Ectodermal cell (in vitro differentiated cells): ENCODE data around the gene CLEC2A. TPM values are rescaled to one million over a fixed set of nuclear protein-coding genes. Genes with fewer than 3 reads are reported as not detected.
"Not testable (repeated sequence)": the region's sequence is repeated elsewhere in the genome, so short reads cannot be mapped to it uniquely, and the experiment has no call there.

Experiments used
- H3K27ac ChIP-seq: 2 replicates; pipeline ENCODE4 v1.7.0; 2013; ENCODE audit warnings: mild to moderate bottlenecking, low read depth, low read length; ENCODE audit not compliant: insufficient read depth, poor library complexity, severe bottlenecking
- H3K27me3 ChIP-seq: 2 replicates; pipeline ENCODE4 v1.7.0; 2013; ENCODE audit warnings: mild to moderate bottlenecking, low read length; ENCODE audit not compliant: insufficient read depth, control insufficient read depth, poor library complexity, severe bottlenecking
- H3K36me3 ChIP-seq: one replicate; pipeline ENCODE4 v1.7.0; 2013; ENCODE audit warnings: low read length; ENCODE audit not compliant: control insufficient read depth, insufficient read depth
- H3K4me1 ChIP-seq: one replicate; pipeline ENCODE4 v1.7.0; 2013; ENCODE audit warnings: low read length; ENCODE audit not compliant: control insufficient read depth, insufficient read depth
- H3K4me3 ChIP-seq: 2 replicates; pipeline ENCODE4 v1.7.0; 2013; ENCODE audit warnings: low read depth, low read length, control low read depth; ENCODE audit not compliant: insufficient read depth
- H3K9me3 ChIP-seq: 2 replicates; pipeline ENCODE4 v1.7.0; 2013; ENCODE audit warnings: mild to moderate bottlenecking, low read length, moderate library complexity; ENCODE audit not compliant: control insufficient read depth
- whole genome bisulfite sequencing, 2 experiments: methylation state at CpG; one replicate each; pipeline ENCODE4 v1.1.7; 2013; ENCODE audit warnings: missing lambda C conversion rate in 2 of 2; 5-methylcytosine and 5-hydroxymethylcytosine counted together
- polyA plus RNA-seq, 4 experiments: library from polyadenylated mRNA; stranded (reverse); fragments of 50-300 nt; gene quantifications; one replicate each; pipeline ENCODE4 v1.2.3, GENCODE V29; 2013

CLEC2A gene
- not detected for polyA plus RNA-seq (2013, experiment 1 of 4)
- polyA plus RNA-seq (2013, experiment 2 of 4) = not detected
- polyA plus RNA-seq (2013, experiment 3 of 4) = not detected
- not detected for polyA plus RNA-seq (2013, experiment 4 of 4)

GRCh38 chr12:9932270-9932669 is at the start of gene CLEC2A:
CLEC2A (minus strand) TSS chr12:9932370; CDS start chr12:9932329, 41 bp downstream.
- Histone ChIP-seq H3K4me3 (no peak within 1 kb of the TSS), H3K27me3 (no peaks in the 10 kb centered on the region), H3K36me3 (no peaks in the 10 kb centered on the region), H3K9me3 (no peaks in the 10 kb centered on the region), H3K27ac (no peak within 1 kb of the TSS), H3K4me1 (no peaks in the 10 kb centered on the region)
- WGBS, 2 experiments = 92 to 95% methylated on average over 6 of the region's 6 CpGs

- Histone ChIP-seq H3K9me3 (no peaks in the 10 kb centered on the region), H3K4me3 (no peak overlapping the region), H3K27me3 (no peaks in the 10 kb centered on the region), H3K36me3 (no peaks in the 10 kb centered on the region), H3K4me1 (no peaks in the 10 kb centered on the region), H3K27ac (no peak overlapping the region)
- 89 to 95% methylated on average over 3 of the region's 3 CpGs for WGBS, 2 experiments
Observed at GRCh38 chr12:9980126-9980525, 48.0 kb upstream of the CLEC2A start.

- Histone ChIP-seq H3K4me3 (no peak overlapping the region), H3K27ac (no peak overlapping the region), H3K9me3 (no peaks in the 10 kb centered on the region), H3K36me3 (no peaks in the 10 kb centered on the region), H3K4me1 (no peaks in the 10 kb centered on the region), H3K27me3 (no peaks in the 10 kb centered on the region)
Observed at GRCh38 chr12:9977916-9978315, 45.7 kb upstream of the CLEC2A start.

GRCh38 chr12:9976626-9977025 is 44.5 kb upstream of the CLEC2A start:
- not testable (repeated sequence) for H3K9me3 ChIP-seq, H3K4me3 ChIP-seq, H3K27me3 ChIP-seq, H3K4me1 ChIP-seq, H3K27ac ChIP-seq, H3K36me3 ChIP-seq
- 73 to 91% methylated on average over 3 to 5 of the region's 5 CpGs for WGBS, 2 experiments

- H3K27ac ChIP-seq = no peak overlapping the region
- no peak overlapping the region for H3K4me3 ChIP-seq
- H3K27me3 ChIP-seq = no peaks in the 10 kb centered on the region
- no peaks in the 10 kb centered on the region for H3K36me3 ChIP-seq
- no peaks in the 10 kb centered on the region for H3K4me1 ChIP-seq
- no peaks in the 10 kb centered on the region for H3K9me3 ChIP-seq
- 93 to 94% methylated on average over 2 of the region's 2 CpGs for WGBS, 2 experiments
Observed at GRCh38 chr12:9975614-9976013, 43.4 kb upstream of the CLEC2A start.

GRCh38 chr12:9974731-9975130 is 42.6 kb upstream of the CLEC2A start:
- not testable (repeated sequence) for H3K36me3 ChIP-seq, H3K9me3 ChIP-seq, H3K4me1 ChIP-seq, H3K27ac ChIP-seq, H3K4me3 ChIP-seq, H3K27me3 ChIP-seq
- WGBS, 2 experiments = 87 to 94% methylated on average over 2 of the region's 2 CpGs

GRCh38 chr12:9973949-9974348 is 41.8 kb upstream of the CLEC2A start:
- no peaks in the 10 kb centered on the region for H3K9me3 ChIP-seq
- no peak overlapping the region for H3K4me3 ChIP-seq
- 92 to 95% methylated on average over 1 of the region's 1 CpG for WGBS, 2 experiments
- H3K4me1 ChIP-seq = no peaks in the 10 kb centered on the region
- no peaks in the 10 kb centered on the region for H3K27me3 ChIP-seq
- no peak overlapping the region for H3K27ac ChIP-seq
- no peaks in the 10 kb centered on the region for H3K36me3 ChIP-seq

- Histone ChIP-seq H3K27ac (no peak within 1 kb of the TSS), H3K27me3 (no peaks in the 10 kb centered on the region), H3K4me1 (no peaks in the 10 kb centered on the region), H3K9me3 (no peaks in the 10 kb centered on the region), H3K4me3 (no peak within 1 kb of the TSS), H3K36me3 (no peaks in the 10 kb centered on the region)
- WGBS, 2 experiments = 80 to 89% methylated on average over 1 of the region's 1 CpG
Observed at GRCh38 chr12:9971181-9971580, 39.0 kb upstream of the CLEC2A start, which contains the start of gene CLEC12A. CLEC12A (plus strand) TSS chr12:9971409; CDS start chr12:9971597, 188 bp downstream.

- Histone ChIP-seq H3K9me3 (no peaks in the 10 kb centered on the region), H3K4me1 (no peaks in the 10 kb centered on the region), H3K36me3 (no peaks in the 10 kb centered on the region), H3K27me3 (no peaks in the 10 kb centered on the region), H3K4me3 (no peak overlapping the region), H3K27ac (no peak overlapping the region)
- 100% methylated on average over 2 of the region's 2 CpGs; no CpG with 5 or more reads in 1 of the 2 experiments for WGBS, 2 experiments
Observed at GRCh38 chr12:9969673-9970072, 37.5 kb upstream of the CLEC2A start.

GRCh38 chr12:9961901-9962300 is 29.7 kb upstream of the CLEC2A start:
- WGBS, 2 experiments = 92 to 98% methylated on average over 2 to 3 of the region's 3 CpGs
- Histone ChIP-seq H3K4me1 (no peaks in the 10 kb centered on the region), H3K27me3 (no peaks in the 10 kb centered on the region), H3K4me3 (no peak overlapping the region), H3K36me3 (no peaks in the 10 kb centered on the region), H3K9me3 (no peaks in the 10 kb centered on the region), H3K27ac (no peak overlapping the region)

GRCh38 chr12:9961106-9961505 is 28.9 kb upstream of the CLEC2A start:
- Histone ChIP-seq H3K9me3 (no peaks in the 10 kb centered on the region), H3K36me3 (no peaks in the 10 kb centered on the region), H3K4me3 (no peak overlapping the region), H3K27me3 (no peaks in the 10 kb centered on the region), H3K4me1 (no peaks in the 10 kb centered on the region), H3K27ac (no peak overlapping the region)
- 91 to 98% methylated on average over 3 of the region's 3 CpGs for WGBS, 2 experiments
